GM21381 (cell line): Measurements from ENCODE around the gene ST3GAL2.

Experiments
- ATAC-seq: cut with Tn5 transposase; IDR thresholded peaks from one replicate; pipeline ENCODE4 v1.9.1; 2021; ENCODE audit warnings: mild to moderate bottlenecking, moderate library complexity; ENCODE audit not compliant: unreplicated experiment

The ST3GAL2 gene

GRCh38 chr16:70440009-70440692 is 1.3 kb upstream of the ST3GAL2 start:
- ATAC-seq: no peak

GRCh38 chr16:70438585-70438968 is 323 bp downstream of the ST3GAL2 start:
- ATAC-seq: no peak

GRCh38 chr16:70437582-70438557 is 1.0 kb downstream of the ST3GAL2 start:
- no peak for ATAC-seq

- no peak for ATAC-seq
Measured at GRCh38 chr16:70437017-70437581, 1.8 kb downstream of the ST3GAL2 start.

GRCh38 chr16:70434484-70435260 is 4.2 kb downstream of the ST3GAL2 start:
- ATAC-seq: no peak

GRCh38 chr16:70433458-70434103 is 5.3 kb downstream of the ST3GAL2 start:
- no peak for ATAC-seq

GRCh38 chr16:70432723-70433457 is 6.0 kb downstream of the ST3GAL2 start:
- peak; percentile 26 for ATAC-seq

- no peak for ATAC-seq
Measured at GRCh38 chr16:70432356-70432722, 6.6 kb downstream of the ST3GAL2 start.

- peak; percentile 41 for ATAC-seq
Measured at GRCh38 chr16:70430667-70431536, 8.0 kb downstream of the ST3GAL2 start.

GRCh38 chr16:70429888-70430666 is 8.8 kb downstream of the ST3GAL2 start:
- no peak for ATAC-seq

GRCh38 chr16:70428178-70428998 is 10.5 kb downstream of the ST3GAL2 start:
- ATAC-seq: peak; percentile 23

GRCh38 chr16:70427786-70428177 is 11.1 kb downstream of the ST3GAL2 start:
- ATAC-seq: no peak

GRCh38 chr16:70422543-70422942 is 16.4 kb downstream of the ST3GAL2 start:
- no peak for ATAC-seq

- ATAC-seq: no peak
Measured at GRCh38 chr16:70421473-70422311, 17.2 kb downstream of the ST3GAL2 start.

GRCh38 chr16:70421014-70421413 is 17.9 kb downstream of the ST3GAL2 start:
- no peak for ATAC-seq
